Gastrocnemius medialis (tissue), 4 donors: ENCODE data around the gene RAB3A. TPM values are rescaled to one million over a fixed set of nuclear protein-coding genes. Genes with fewer than 3 reads are reported as not detected.

Experiments used
- ATAC-seq, 2 donors: fragments of 150-250 bp; one replicate each; pipeline ENCODE4 v1.9.1; 2016
- DNase-seq, 2 donors: peaks; one replicate each; pipeline ENCODE4 v3.0.0-alpha.2; 2019
- H3K27ac ChIP-seq, 4 donors: fragments of 200-600 bp; sonication (generic); 1 replicate in 1 of 4; 2 replicates in 3 of 4; pipeline ENCODE4 v1.5.1; 2016 to 2018; ENCODE audit warnings: mild to moderate bottlenecking in 2 of 4, moderate library complexity in 1 of 4
- H3K27me3 ChIP-seq, 3 donors: fragments of 200-600 bp; sonication (generic) in 2 of 3; 1 replicate in 1 of 3; 2 replicates in 2 of 3; pipeline versions ENCODE4 v1.5.1 to v1.6.0; 2016 to 2019; ENCODE audit warnings: mild to moderate bottlenecking in 1 of 3, moderate library complexity in 1 of 3
- H3K36me3 ChIP-seq, 2 donors: fragments of 200-600 bp; sonication (generic) in 1 of 2; one replicate each; pipeline ENCODE4 v1.5.1; 2017 to 2018
- H3K4me1 ChIP-seq, 2 donors: fragments of 200-600 bp; sonication (generic) in 1 of 2; one replicate each; pipeline ENCODE4 v1.5.1; 2016 to 2017; ENCODE audit warnings: mild to moderate bottlenecking in 2 of 2
- H3K4me3 ChIP-seq, 4 donors: fragments of 200-600 bp; sonication (generic) in 3 of 4; 1 replicate in 1 of 4; 2 replicates in 3 of 4; pipeline ENCODE4 v1.5.1; 2016 to 2019; ENCODE audit warnings: mild to moderate bottlenecking in 2 of 4
- H3K9me3 ChIP-seq, 3 donors: fragments of 200-600 bp; sonication (generic) in 2 of 3; 1 replicate in 1 of 3; 2 replicates in 2 of 3; pipeline ENCODE4 v1.5.1; 2016 to 2019
- CTCF ChIP-seq, 5 experiments: fragments of 450-650 bp in 3 of 5; fragments of 200-600 bp in 2 of 5; sonication (generic) in 2 of 5; IDR thresholded peaks in 4 of 5; conservative IDR thresholded peaks in 1 of 5; 1 replicate in 4 of 5; 2 replicates in 1 of 5; pipeline ENCODE4 v1.5.1; 2016 to 2019; ENCODE audit warnings: antibody characterized with exemption in 5 of 5, mild to moderate bottlenecking in 3 of 5, moderate library complexity in 3 of 5
- POLR2A ChIP-seq, 2 donors: fragments of 450-650 bp; IDR thresholded peaks; one replicate each; pipeline ENCODE4 v1.6.1; 2017; ENCODE audit warnings: antibody characterized with exemption in 2 of 2, mild to moderate bottlenecking in 2 of 2, moderate library complexity in 2 of 2
- in situ Hi-C, 4 donors: fragments of 200-750 bp; cut with MboI; loops; one replicate each; pipeline versions ENCODE4 v1.15.0 to v1.8.0; 2017; ENCODE audit warnings: low sequenced_read_pairs in 4 of 4
- intact Hi-C: fragments of 100-400 bp; cut with DNase I; formaldehyde crosslinking; loops from one replicate; pipeline ENCODE4 v1.15.1; 2023; ENCODE audit warnings: low total_unique reads
- total RNA-seq, 4 donors: library from RNA; depleted of rRNA; stranded (reverse); fragments of >200 nt; gene quantifications; one replicate each; pipeline versions ENCODE4 v1.1.0 to v1.2.3, GENCODE V29; 2016

Gene RAB3A
- total RNA-seq, 4 donors from 2014 or later = 0.51 to 2.3 TPM; not detected in 2

- in situ Hi-C loops (loop anchor here in 1 of 4 donors (5.0 kb wide), 1 partner anchor 39 kb away; no protein-coding TSS in a partner anchor), intact Hi-C loops (loop anchor here (1.0 to 10.0 kb wide), 3 partner anchors 44 to 206 kb away; partner anchors contain the start of genes LSM4 and SSBP4)
- ATAC-seq = no peak
- Histone ChIP-seq H3K4me3 (no peak overlapping the region), H3K4me1 (peaks cover 6 to 13% of the 10 kb centered on the region in 2 donors), H3K27me3 (no peaks in the 10 kb centered on the region), H3K9me3 (no peaks in the 10 kb centered on the region), H3K36me3 (no peaks in the 10 kb centered on the region), H3K27ac (peak overlapping the region in 1 of 4 donors; percentile 29)
- TF ChIP-seq CTCF (IDR thresholded peaks at IDR 0.05 in 4 of 5, conservative IDR thresholded peaks at IDR 0.05 in 1 of 5) (peak; percentile 28 to 91 (median 62)), POLR2A (IDR thresholded peaks at IDR 0.05) (no peak)
- DNase-seq = peak in 1 of 2 donors; percentile 33
Measured at GRCh38 chr19:18208098-18208951, 4.5 kb upstream of the RAB3A start.

GRCh38 chr19:18206018-18206417 is 2.2 kb upstream of the RAB3A start:
- Histone ChIP-seq H3K27ac (peak overlapping the region; percentile 98 to 100 (median 100)), H3K4me3 (peak overlapping the region in 3 of 4 donors; percentile 73 to 91 (median 83)), H3K9me3 (no peaks in the 10 kb centered on the region), H3K27me3 (no peaks in the 10 kb centered on the region), H3K4me1 (peaks cover 6 to 19% of the 10 kb centered on the region in 2 donors), H3K36me3 (no peaks in the 10 kb centered on the region)
- DNase-seq (no peak), ATAC-seq (no peak)
- no peak for TF ChIP-seq POLR2A (IDR thresholded peaks at IDR 0.05)
- intact Hi-C loops (loop anchor here (5.0 to 10.0 kb wide), 2 partner anchors 116 to 209 kb away; partner anchors contain the start of genes LSM4 and SSBP4), in situ Hi-C loops (loop anchor here in 1 of 4 donors (5.0 kb wide), 1 partner anchor 41 kb away; no protein-coding TSS in a partner anchor)

DNA sequence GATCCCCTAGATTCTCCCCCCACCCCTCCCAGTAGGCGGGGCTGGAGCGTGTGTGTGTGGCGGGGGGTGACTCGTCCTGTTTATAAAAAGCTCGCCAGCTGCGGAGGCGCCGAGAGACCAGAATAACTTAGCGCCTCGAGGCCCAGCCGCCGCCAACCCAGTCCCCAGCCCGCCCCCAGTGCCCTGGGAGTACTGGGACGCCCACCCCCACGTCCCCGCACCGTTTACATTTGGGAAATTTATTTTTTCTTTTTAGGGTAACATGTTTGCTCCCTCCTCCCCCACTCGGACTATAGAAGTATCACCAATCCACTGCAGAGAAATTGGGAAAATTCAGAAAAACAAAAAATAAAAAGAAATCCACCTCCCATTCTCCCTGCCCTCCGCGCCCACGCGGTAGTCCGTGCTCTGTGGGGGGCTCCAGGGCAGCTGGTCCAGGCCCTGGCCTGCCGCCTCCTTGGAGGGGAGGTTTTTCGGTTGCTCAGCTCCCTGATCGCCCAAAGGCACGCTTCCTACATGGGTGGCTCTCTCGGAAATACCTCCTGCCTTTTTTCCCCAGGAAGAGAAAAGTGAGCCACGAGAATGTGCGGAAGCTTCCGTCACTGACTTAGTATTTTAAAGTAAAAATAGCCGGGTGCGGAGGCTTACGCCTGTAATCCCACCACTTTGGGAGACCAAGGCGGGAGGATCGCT is 1.5 kb upstream of the RAB3A start:
- peak overlapping the region; percentile 73 to 91 (median 80) for H3K4me3 ChIP-seq
- H3K4me1 ChIP-seq = peaks cover 6 to 19% of the 10 kb centered on the region in 2 donors
- no peaks in the 10 kb centered on the region for H3K9me3 ChIP-seq
- intact Hi-C loops = loop anchor here (2.0 to 10.0 kb wide), 3 partner anchors 69 to 209 kb away; partner anchors contain the start of genes IQCN, LSM4 and SSBP4
- no peaks in the 10 kb centered on the region for H3K36me3 ChIP-seq
- TF ChIP-seq POLR2A (IDR thresholded peaks at IDR 0.05) (peak in 1 of 2 donors; percentile 89), CTCF (IDR thresholded peaks at IDR 0.05 in 4 of 5, conservative IDR thresholded peaks at IDR 0.05 in 1 of 5) (no peak)
- H3K27me3 ChIP-seq = no peaks in the 10 kb centered on the region
- peak overlapping the region; percentile 98 to 100 (median 100) for H3K27ac ChIP-seq
- ATAC-seq (peak; percentile 58 to 63), DNase-seq (peak; percentile 87 to 92)
- in situ Hi-C loops = loop anchor here in 1 of 4 donors (5.0 kb wide), 1 partner anchor 42 kb away; no protein-coding TSS in a partner anchor

- H3K36me3 ChIP-seq = no peaks in the 10 kb centered on the region
- in situ Hi-C loops = loop anchor here in 1 of 4 donors (5.0 kb wide), 1 partner anchor 43 kb away; no protein-coding TSS in a partner anchor
- no peaks in the 10 kb centered on the region for H3K27me3 ChIP-seq
- ATAC-seq (peak; percentile 40 to 55), DNase-seq (peak in 1 of 2 donors; percentile 40)
- peaks cover 6 to 19% of the 10 kb centered on the region in 2 donors for H3K4me1 ChIP-seq
- no peaks in the 10 kb centered on the region for H3K9me3 ChIP-seq
- TF ChIP-seq CTCF (IDR thresholded peaks at IDR 0.05 in 4 of 5, conservative IDR thresholded peaks at IDR 0.05 in 1 of 5) (peak in 1 of 5 experiments; percentile 7), POLR2A (IDR thresholded peaks at IDR 0.05) (peak; percentile 85)
- H3K4me3 ChIP-seq = peak overlapping the region; percentile 73 to 91 (median 80)
- H3K27ac ChIP-seq = peak overlapping the region; percentile 98 to 100 (median 100)
- intact Hi-C loops = loop anchor here (1.0 to 10.0 kb wide), 7 partner anchors 11 to 210 kb away; partner anchors contain the start of genes ARRDC2, IQCN, LSM4 and MPV17L2
Measured at GRCh38 chr19:18204394-18205199, 755 bp upstream of the RAB3A start.
